NCI-H526 treated with DMSO at 0.1 percent for 48 hours (cell line): ENCODE results near the gene SOX6.

Source experiments
- DNase-seq: peaks from one replicate; lab custom pipeline; 2025; lab: John Stamatoyannopoulos, UW

The SOX6 gene

GRCh38 chr11:15958910-15959309 lies 397.4 kb downstream of the SOX6 start:
- DNase-seq = no peak

- no peak for DNase-seq
Measured at GRCh38 chr11:15957234-15957633, 399.1 kb downstream of the SOX6 start.

- DNase-seq = no peak
Measured at GRCh38 chr11:15956302-15956701, 400.0 kb downstream of the SOX6 start.

- no peak for DNase-seq
Measured at GRCh38 chr11:15955595-15955994, 400.8 kb downstream of the SOX6 start.

GRCh38 chr11:15947681-15948648 lies 408.4 kb downstream of the SOX6 start:
- no peak for DNase-seq

GRCh38 chr11:15945726-15946125 lies 410.6 kb downstream of the SOX6 start:
- no peak for DNase-seq

GRCh38 chr11:15944460-15944859 lies 411.9 kb downstream of the SOX6 start:
- no peak for DNase-seq

- DNase-seq = no peak
Measured at GRCh38 chr11:15943418-15944197, 412.7 kb downstream of the SOX6 start.

- DNase-seq = no peak
Measured at GRCh38 chr11:15942936-15943335, 413.4 kb downstream of the SOX6 start.

- DNase-seq = no peak
Measured at GRCh38 chr11:15942126-15942525, 414.2 kb downstream of the SOX6 start.

GRCh38 chr11:15941206-15941770 lies 415.1 kb downstream of the SOX6 start:
- DNase-seq = no peak

GRCh38 chr11:15940462-15941205 lies 415.7 kb downstream of the SOX6 start:
- no peak for DNase-seq

GRCh38 chr11:15938983-15939382 lies 417.4 kb downstream of the SOX6 start:
- no peak for DNase-seq

- DNase-seq = no peak
Measured at GRCh38 chr11:15938121-15938611, 418.2 kb downstream of the SOX6 start.

GRCh38 chr11:15937601-15938120 lies 418.7 kb downstream of the SOX6 start:
- DNase-seq = no peak

GRCh38 chr11:15936011-15936410 lies 420.3 kb downstream of the SOX6 start:
- no peak for DNase-seq

GRCh38 chr11:15935373-15935772 lies 421.0 kb downstream of the SOX6 start:
- no peak for DNase-seq

GRCh38 chr11:15933886-15934625 lies 422.3 kb downstream of the SOX6 start:
- no peak for DNase-seq

- DNase-seq = no peak
Measured at GRCh38 chr11:15932417-15932816, 423.9 kb downstream of the SOX6 start.

- DNase-seq = no peak
Measured at GRCh38 chr11:15931497-15931896, 424.8 kb downstream of the SOX6 start.
